Neural progenitor cell (in vitro differentiated cells): Measurements from ENCODE around the gene CACNA1B.

Experiments used
- EZH2phosphoT487 ChIP-seq: fragments of 200-600 bp; sonication (generic); IDR thresholded peaks from 2 replicates; pipeline ENCODE4 v1.6.1; 2017; ENCODE audit warnings: antibody characterized with exemption
- TF ChIP-seq, protein P1 (sequence below): fragments of 200-600 bp; sonication (generic); IDR thresholded peaks from 2 replicates; pipeline ENCODE4 v1.5.1; 2017; ENCODE audit warnings: antibody characterized with exemption, mild to moderate bottlenecking

DNA sequence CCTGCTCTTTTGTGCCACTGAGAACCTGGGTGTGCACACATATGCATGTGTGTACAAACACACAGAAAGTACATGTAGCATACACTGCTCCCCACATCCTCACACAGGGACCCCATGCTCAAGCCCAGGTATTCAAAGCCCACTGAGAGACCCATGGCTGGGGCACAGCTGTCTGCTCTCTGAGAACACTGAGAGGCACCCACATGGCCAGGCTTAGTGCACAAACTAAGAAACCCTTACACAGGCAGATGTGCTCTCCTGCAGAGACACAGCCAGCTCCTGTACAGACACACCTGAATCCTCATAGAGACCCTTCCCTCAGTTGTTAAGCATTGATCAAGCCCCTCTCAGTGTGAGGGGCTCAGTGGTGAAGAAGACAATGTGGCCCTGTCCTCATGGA is 92.5 kb downstream of the CACNA1B start:
- TF ChIP-seq, protein P1, sequence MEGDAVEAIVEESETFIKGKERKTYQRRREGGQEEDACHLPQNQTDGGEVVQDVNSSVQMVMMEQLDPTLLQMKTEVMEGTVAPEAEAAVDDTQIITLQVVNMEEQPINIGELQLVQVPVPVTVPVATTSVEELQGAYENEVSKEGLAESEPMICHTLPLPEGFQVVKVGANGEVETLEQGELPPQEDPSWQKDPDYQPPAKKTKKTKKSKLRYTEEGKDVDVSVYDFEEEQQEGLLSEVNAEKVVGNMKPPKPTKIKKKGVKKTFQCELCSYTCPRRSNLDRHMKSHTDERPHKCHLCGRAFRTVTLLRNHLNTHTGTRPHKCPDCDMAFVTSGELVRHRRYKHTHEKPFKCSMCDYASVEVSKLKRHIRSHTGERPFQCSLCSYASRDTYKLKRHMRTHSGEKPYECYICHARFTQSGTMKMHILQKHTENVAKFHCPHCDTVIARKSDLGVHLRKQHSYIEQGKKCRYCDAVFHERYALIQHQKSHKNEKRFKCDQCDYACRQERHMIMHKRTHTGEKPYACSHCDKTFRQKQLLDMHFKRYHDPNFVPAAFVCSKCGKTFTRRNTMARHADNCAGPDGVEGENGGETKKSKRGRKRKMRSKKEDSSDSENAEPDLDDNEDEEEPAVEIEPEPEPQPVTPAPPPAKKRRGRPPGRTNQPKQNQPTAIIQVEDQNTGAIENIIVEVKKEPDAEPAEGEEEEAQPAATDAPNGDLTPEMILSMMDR, result no peak
- TF ChIP-seq EZH2phosphoT487, result no peak
